Common myeloid progenitor, CD34-positive (primary cell): ENCODE measurements around the gene SHC1.

Experiments
- CTCF ChIA-PET: fragments of 350-600 bp; sonication (Branson Sonifier 250); formaldehyde crosslinking; loops from one replicate; lab custom pipeline; 2021; ENCODE audit warnings: antibody characterized with exemption; lab: Charles Lee
- POLR2A ChIA-PET: fragments of 350-600 bp; sonication (Branson Sonifier 250); formaldehyde crosslinking; loops from one replicate; lab custom pipeline; 2021; ENCODE audit warnings: antibody characterized with exemption; lab: Charles Lee
- DNase-seq, 3 donors: peaks; one replicate each; pipeline versions ENCODE4 v3.0.0 to v3.0.0-alpha.2; 2013
- H3K27ac ChIP-seq, 2 experiments: 1 replicate in 1 of 2; 2 replicates in 1 of 2; pipeline ENCODE4 v1.7.0; 2013; ENCODE audit warnings: inconsistent platforms in 2 of 2, low read length in 2 of 2, mild to moderate bottlenecking in 2 of 2, low read depth in 1 of 2, moderate library complexity in 1 of 2; ENCODE audit not compliant: severe bottlenecking in 2 of 2, insufficient read depth in 1 of 2, poor library complexity in 1 of 2
- H3K27me3 ChIP-seq, 5 experiments: replicated peaks in 2 of 5; 1 replicate in 3 of 5; 2 replicates in 2 of 5; pipeline versions ENCODE4 v1.6.1 to v1.7.0; 2013; ENCODE audit warnings: low read length in 4 of 5, mild to moderate bottlenecking in 2 of 5, moderate library complexity in 2 of 5, inconsistent platforms in 1 of 5; ENCODE audit not compliant: insufficient read depth in 5 of 5, control insufficient read depth in 4 of 5
- H3K36me3 ChIP-seq, 4 experiments: 1 replicate in 2 of 4; 2 replicates in 2 of 4; pipeline versions ENCODE4 v1.6.1 to v1.7.0; 2013; ENCODE audit warnings: low read length in 3 of 4, control low read depth in 1 of 4, mild to moderate bottlenecking in 1 of 4; ENCODE audit not compliant: control insufficient read depth in 4 of 4, insufficient read depth in 4 of 4
- H3K4me1 ChIP-seq, 4 experiments: 1 replicate in 3 of 4; 2 replicates in 1 of 4; pipeline versions ENCODE4 v1.6.1 to v1.7.1; 2013; ENCODE audit warnings: low read length in 3 of 4, mild to moderate bottlenecking in 3 of 4, control low read depth in 1 of 4, inconsistent platforms in 1 of 4, moderate library complexity in 1 of 4; ENCODE audit not compliant: control insufficient read depth in 4 of 4, insufficient read depth in 4 of 4; ENCODE audit errors: control extremely low read depth in 1 of 4
- H3K4me3 ChIP-seq, 7 experiments: 1 replicate in 4 of 7; 2 replicates in 3 of 7; pipeline versions ENCODE4 v1.5.1 to v1.7.0; 2013; ENCODE audit warnings: mild to moderate bottlenecking in 7 of 7, low read length in 6 of 7, moderate library complexity in 6 of 7, inconsistent platforms in 2 of 7, low read depth in 2 of 7, control low read depth in 1 of 7; ENCODE audit not compliant: insufficient read depth in 4 of 7, control insufficient read depth in 1 of 7; ENCODE audit errors: extremely low read depth in 1 of 7
- H3K9me3 ChIP-seq, 5 experiments: 1 replicate in 4 of 5; 2 replicates in 1 of 5; pipeline versions ENCODE4 v1.6.1 to v1.7.1; 2013; ENCODE audit warnings: low read length in 4 of 5, mild to moderate bottlenecking in 2 of 5, inconsistent platforms in 1 of 5, low read depth in 1 of 5, moderate library complexity in 1 of 5; ENCODE audit not compliant: control insufficient read depth in 4 of 5, insufficient read depth in 2 of 5; ENCODE audit errors: control extremely low read depth in 1 of 5
- WGBS: methylation state at CpG from one replicate; pipeline ENCODE4 v1.1.5; 2013; ENCODE audit not compliant: insufficient coverage; 5-methylcytosine and 5-hydroxymethylcytosine counted together

Gene SHC1

GRCh38 chr1:155003766-155004351, 33.3 kb upstream of the SHC1 start:
- WGBS = 0% methylated on average over 9 of the region's 34 CpGs
- no peaks in the 10 kb centered on the region for H3K27me3 ChIP-seq
- CTCF ChIA-PET = interaction anchor here (0.8 to 14.0 kb wide), 4 partner anchors 13 to 41 kb away, joined by 3 to 320 read pairs (median 118); partner anchors contain the start of genes CKS1B, FLAD1 and SHC1
- H3K9me3 ChIP-seq = no peaks in the 10 kb centered on the region
- H3K4me1 ChIP-seq = peaks cover 14 to 90% (median 87%) of the 10 kb centered on the region in 4 experiments
- no peak for DNase-seq
- H3K4me3 ChIP-seq = peak overlapping the region; percentile 73 to 95 (median 86)
- peak overlapping the region in 1 of 2 experiments; percentile 78 for H3K27ac ChIP-seq
- no peaks in the 10 kb centered on the region for H3K36me3 ChIP-seq
- POLR2A ChIA-PET = interaction anchor here (1.2 kb wide), 1 partner anchor 8 kb away, joined by 3 read pairs; no protein-coding TSS in a partner anchor

- no peaks in the 10 kb centered on the region for H3K36me3 ChIP-seq
- 0% methylated on average over 27 of the region's 37 CpGs for WGBS
- ChIA-PET POLR2A (interaction anchor here (1.2 kb wide), 1 partner anchor 8 kb away, joined by 3 read pairs; no protein-coding TSS in a partner anchor), CTCF (interaction anchor here (1.4 to 14.0 kb wide), 4 partner anchors 14 to 48 kb away, joined by 4 to 320 read pairs (median 118); partner anchors contain the start of genes CKS1B, FLAD1, PBXIP1 and SHC1)
- peak overlapping the region; percentile 40 to 78 for H3K27ac ChIP-seq
- DNase-seq = no peak
- peaks cover 14 to 90% (median 88%) of the 10 kb centered on the region in 4 experiments for H3K4me1 ChIP-seq
- peak overlapping the region; percentile 73 to 95 (median 86) for H3K4me3 ChIP-seq
- no peaks in the 10 kb centered on the region for H3K9me3 ChIP-seq
- no peaks in the 10 kb centered on the region for H3K27me3 ChIP-seq
Measured at GRCh38 chr1:155003227-155003765, 32.7 kb upstream of the SHC1 start.

GRCh38 chr1:155002464-155003226, 32.1 kb upstream of the SHC1 start, which contains the start of gene ZBTB7B:
TSS of gene ZBTB7B (plus strand) at chr1:155002802. CDS start at chr1:155014661, 11,859 bp downstream.
- 0% methylated on average over 20 of the region's 35 CpGs for WGBS
- H3K4me3 ChIP-seq = peak within 1 kb of the TSS; percentile 73 to 95 (median 86)
- DNase-seq = no peak
- ChIA-PET POLR2A (interaction anchor here (1.0 to 1.2 kb wide), 2 partner anchors 9 to 14 kb away, joined by 3 to 4 read pairs; no protein-coding TSS in a partner anchor), CTCF (interaction anchor here (0.7 to 14.0 kb wide), 5 partner anchors 14 to 47 kb away, joined by 3 to 320 read pairs (median 4); partner anchors contain the start of genes CKS1B, FLAD1, PBXIP1 and PYGO2)
- peaks cover 14 to 90% (median 88%) of the 10 kb centered on the region in 4 experiments for H3K4me1 ChIP-seq
- H3K9me3 ChIP-seq = no peaks in the 10 kb centered on the region
- H3K36me3 ChIP-seq = no peaks in the 10 kb centered on the region
- no peaks in the 10 kb centered on the region for H3K27me3 ChIP-seq
- H3K27ac ChIP-seq = peak within 1 kb of the TSS; percentile 40 to 83

GRCh38 chr1:155001675-155002463, 31.3 kb upstream of the SHC1 start:
- CTCF ChIA-PET = interaction anchor here (0.7 to 14.0 kb wide), 7 partner anchors 15 to 70 kb away, joined by 3 to 320 read pairs (median 4); partner anchors contain the start of genes CKS1B, FLAD1, PBXIP1 and PYGO2
- Histone ChIP-seq H3K4me3 (peak overlapping the region; percentile 39 to 95 (median 72)), H3K27me3 (no peaks in the 10 kb centered on the region), H3K4me1 (peaks cover 11 to 90% (median 88%) of the 10 kb centered on the region in 4 experiments), H3K9me3 (no peaks in the 10 kb centered on the region), H3K27ac (peak overlapping the region in 1 of 2 experiments; percentile 83), H3K36me3 (no peaks in the 10 kb centered on the region)
- peak; percentile 96 to 98 (median 98) for DNase-seq
- WGBS = 0% methylated on average over 29 of the region's 38 CpGs
- POLR2A ChIA-PET = interaction anchor here (0.8 to 1.0 kb wide), 3 partner anchors 15 to 42 kb away, joined by 3 to 4 read pairs (median 3); no protein-coding TSS in a partner anchor

GRCh38 chr1:155001425-155001674, 30.8 kb upstream of the SHC1 start:
- no peak for DNase-seq
- H3K27me3 ChIP-seq = no peaks in the 10 kb centered on the region
- ChIA-PET POLR2A (interaction anchor here (0.8 kb wide), 2 partner anchors 40 to 41 kb away, joined by 3 read pairs; no protein-coding TSS in a partner anchor), CTCF (interaction anchor here (0.8 to 14.0 kb wide), 6 partner anchors 8 to 70 kb away, joined by 3 to 320 read pairs (median 26); partner anchors contain the start of genes CKS1B, FLAD1, LENEP and PBXIP1)
- peak overlapping the region; percentile 39 to 95 (median 72) for H3K4me3 ChIP-seq
- 3% methylated on average over 6 of the region's 11 CpGs for WGBS
- no peaks in the 10 kb centered on the region for H3K9me3 ChIP-seq
- peak overlapping the region; percentile 54 to 83 for H3K27ac ChIP-seq
- peaks cover 11 to 90% (median 86%) of the 10 kb centered on the region in 4 experiments for H3K4me1 ChIP-seq
- no peaks in the 10 kb centered on the region for H3K36me3 ChIP-seq
